WTC11 (cell line): ENCODE results near the gene CDK9. TPM values are rescaled to one million over a fixed set of nuclear protein-coding genes. Genes with fewer than 3 reads are reported as not detected.

Experiments used
- ATAC-seq: fragments of 200-7000 bp; cut with Tn5 transposase; 2 replicates; pipeline ENCODE4 v1.10.0; 2021; ENCODE audit warnings: mild to moderate bottlenecking, moderate library complexity
- CTCF ChIA-PET: fragments of 300-600 bp; sonication (Branson Sonifier 250); formaldehyde crosslinking; loops from one replicate; lab custom pipeline; 2021; ENCODE audit warnings: antibody characterized with exemption; lab: Charles Lee
- POLR2A ChIA-PET: fragments of 350-600 bp; sonication (Branson Sonifier 250); formaldehyde crosslinking; loops from one replicate; lab custom pipeline; 2021; ENCODE audit warnings: antibody characterized with exemption; lab: Charles Lee
- DNase-seq: peaks from one replicate; pipeline ENCODE4 v3.0.0; 2021; ENCODE audit warnings: low spot score
- H3K27ac Mint-ChIP-seq: 2 replicates; pipeline ENCODE4 v1.8.0; 2021; ENCODE audit warnings: mixed read lengths
- H3K27me3 Mint-ChIP-seq: 2 replicates; pipeline ENCODE4 v1.8.0; 2021; ENCODE audit warnings: low read depth, mild to moderate bottlenecking, moderate library complexity, mixed read lengths
- H3K36me3 Mint-ChIP-seq: 2 replicates; pipeline ENCODE4 v1.8.0; 2021; ENCODE audit warnings: mixed read lengths
- H3K4me1 Mint-ChIP-seq: 2 replicates; pipeline ENCODE4 v1.8.0; 2022; ENCODE audit warnings: mixed read lengths
- H3K4me3 Mint-ChIP-seq: 2 replicates; pipeline ENCODE4 v1.8.0; 2021; ENCODE audit warnings: mild to moderate bottlenecking, moderate library complexity, mixed read lengths
- H3K9me3 Mint-ChIP-seq: 2 replicates; pipeline ENCODE4 v1.8.0; 2021; ENCODE audit warnings: mixed read lengths
- ARID4B ChIP-seq: sonication (generic); formaldehyde crosslinking; IDR thresholded peaks from 2 replicates; pipeline ENCODE4 v1.8.0; 2023; ENCODE audit warnings: missing genetic modification reagents, mild to moderate bottlenecking, borderline replicate concordance
- ATF1 ChIP-seq: sonication (generic); formaldehyde crosslinking; IDR thresholded peaks from 2 replicates; pipeline ENCODE4 v1.8.1; 2023; ENCODE audit warnings: mild to moderate bottlenecking, moderate library complexity, missing genetic modification reagents
- ATF3 ChIP-seq: sonication (generic); formaldehyde crosslinking; conservative IDR thresholded peaks from 2 replicates; pipeline ENCODE4 v1.8.1; 2022; ENCODE audit warnings: mild to moderate bottlenecking, missing genetic modification reagents
- ATF6 ChIP-seq: sonication (generic); formaldehyde crosslinking; IDR thresholded peaks from 2 replicates; pipeline ENCODE4 v1.8.1; 2023; ENCODE audit warnings: mild to moderate bottlenecking, missing genetic modification reagents
- CREB1 ChIP-seq: sonication (generic); formaldehyde crosslinking; IDR thresholded peaks from 2 replicates; pipeline ENCODE4 v1.8.0; 2023; ENCODE audit warnings: mild to moderate bottlenecking, missing genetic modification reagents
- CREM ChIP-seq: sonication (generic); formaldehyde crosslinking; IDR thresholded peaks from 2 replicates; pipeline ENCODE4 v1.8.1; 2022; ENCODE audit warnings: mild to moderate bottlenecking, missing genetic modification reagents, moderate library complexity
- E2F1 ChIP-seq: sonication (generic); formaldehyde crosslinking; IDR thresholded peaks from 2 replicates; pipeline ENCODE4 v1.8.0; 2022; ENCODE audit warnings: mild to moderate bottlenecking, missing genetic modification reagents
- E2F5 ChIP-seq: sonication (generic); formaldehyde crosslinking; IDR thresholded peaks from 2 replicates; pipeline ENCODE4 v1.8.1; 2022; ENCODE audit warnings: mild to moderate bottlenecking, moderate library complexity, missing genetic modification reagents
- IRF2 ChIP-seq: sonication (generic); formaldehyde crosslinking; IDR thresholded peaks from 2 replicates; pipeline ENCODE4 v1.8.0; 2022; ENCODE audit warnings: low read depth, missing genetic modification reagents, borderline replicate concordance
- JUN ChIP-seq: sonication (generic); formaldehyde crosslinking; IDR thresholded peaks from 2 replicates; pipeline ENCODE4 v1.8.0; 2023; ENCODE audit warnings: mild to moderate bottlenecking, missing genetic modification reagents
- NFYB ChIP-seq: sonication (generic); formaldehyde crosslinking; conservative IDR thresholded peaks from 2 replicates; pipeline ENCODE4 v1.8.0; 2022; ENCODE audit warnings: low read depth, missing genetic modification reagents
- OVOL2 ChIP-seq: fragments of 250-450 bp; sonication (Bioruptor Pico); IDR thresholded peaks from 2 replicates; pipeline ENCODE4 v1.9.0; 2021; ENCODE audit warnings: mild to moderate bottlenecking, borderline replicate concordance
- RELA ChIP-seq: sonication (generic); formaldehyde crosslinking; IDR thresholded peaks from 2 replicates; pipeline ENCODE4 v1.8.1; 2022; ENCODE audit warnings: missing genetic modification reagents, mild to moderate bottlenecking, borderline replicate concordance
- RORB ChIP-seq: fragments of 250-450 bp; sonication (Bioruptor Pico); IDR thresholded peaks from 2 replicates; pipeline ENCODE4 v1.9.0; 2021; ENCODE audit warnings: mild to moderate bottlenecking
- ZNF263 ChIP-seq: sonication (generic); formaldehyde crosslinking; IDR thresholded peaks from 2 replicates; pipeline ENCODE4 v1.8.1; 2022; ENCODE audit warnings: low read depth, mild to moderate bottlenecking, moderate library complexity, missing genetic modification reagents
- ZNF396 ChIP-seq: fragments of 250-450 bp; sonication (Bioruptor Pico); IDR thresholded peaks from 2 replicates; pipeline ENCODE4 v1.8.0; 2021; ENCODE audit warnings: mild to moderate bottlenecking, moderate library complexity, borderline replicate concordance
- ZNF423 ChIP-seq: fragments of 250-450 bp; sonication (Bioruptor Pico); IDR thresholded peaks from 2 replicates; pipeline ENCODE4 v2.1.2; 2022; ENCODE audit warnings: mild to moderate bottlenecking, moderate library complexity
- ZNF425 ChIP-seq: fragments of 250-450 bp; sonication (Bioruptor Pico); conservative IDR thresholded peaks from 2 replicates; pipeline ENCODE4 v1.9.0; 2021; ENCODE audit warnings: mild to moderate bottlenecking
- microRNA-seq: library from miRNA; unstranded; fragments of <30 nt; microRNA quantifications from one replicate; pipeline ENCODE4 v1.2.0, GENCODE V29; 2022; ENCODE audit warnings: borderline number of aligned reads
- total RNA-seq: library from RNA; stranded (reverse); gene quantifications from 3 replicates; pipeline ENCODE4 v1.2.3, GENCODE V29; 2021

The CDK9 gene
- total RNA-seq, 1 experiment from 2014 or later = 111 TPM

GRCh38 chr9:127838375-127839078, 52.7 kb downstream of the CDK9 start:
- ATAC-seq = peak; percentile 46
- Mint-ChIP-seq H3K27me3 (no peaks in the 10 kb centered on the region), H3K36me3 (no peaks in the 10 kb centered on the region), H3K4me3 (no peak overlapping the region), H3K9me3 (no peaks in the 10 kb centered on the region), H3K27ac (no peak overlapping the region), H3K4me1 (0 out of 2 replicates have a peak, but pooled peaks cover 2% of the 10 kb centered on the region)
- TF ChIP-seq ATF6 (CRISPR knock-in tag) (no peak), ZNF425 (no peak), CREB1 (CRISPR knock-in tag) (no peak), ATF3 (CRISPR knock-in tag) (no peak), ATF1 (CRISPR knock-in tag) (no peak), RELA (no peak), CREM (CRISPR knock-in tag) (no peak), JUN (no peak), E2F5 (CRISPR knock-in tag) (no peak), OVOL2 (CRISPR knock-in tag) (no peak), ZNF423 (CRISPR knock-in tag) (no peak), IRF2 (CRISPR knock-in tag) (no peak), ZNF396 (CRISPR knock-in tag) (no peak), ARID4B (CRISPR knock-in tag) (no peak), E2F1 (CRISPR knock-in tag) (no peak), NFYB (CRISPR knock-in tag) (no peak), RORB (CRISPR knock-in tag) (no peak), ZNF263 (no peak)
- DNase-seq = no peak
- CTCF ChIA-PET = interaction anchor here (1.1 to 1.3 kb wide), 2 partner anchors 14 kb away, joined by 3 read pairs; no protein-coding TSS in a partner anchor
- POLR2A ChIA-PET = interaction anchor here (0.5 kb wide), 1 partner anchor 19 kb away, joined by 3 read pairs; no protein-coding TSS in a partner anchor

Small RNA genes lying within 50 kb of the gene (microRNA-seq; reads per million reads assigned to microRNA genes)
- gene MIR2861 (not detected), gene MIR3960 (not detected)

Other genes starting within 250 kb of the CDK9 start
- 37.1 to 45.6 TPM (median 40.3 TPM) in 3 replicates for gene STXBP1, start 173.8 kb upstream of the CDK9 start, total RNA-seq
- gene CFAP157, start 79.0 kb upstream of the CDK9 start, total RNA-seq = 0.07 to 0.22 TPM in 2 of 3 replicates, not detected in the other
- gene PTRH1, start 70.4 kb upstream of the CDK9 start, total RNA-seq = 13.1 to 16.9 TPM (median 13.9 TPM) in 3 replicates
- not detected in 3 replicates for gene TTC16, start 70.0 kb upstream of the CDK9 start, total RNA-seq
- gene TOR2A, start 50.7 kb upstream of the CDK9 start, total RNA-seq = 14.4 to 19.4 TPM (median 16.6 TPM) in 3 replicates
- 3.3 to 5.4 TPM (median 3.4 TPM) in 3 replicates for gene SH2D3C, start 7.4 kb upstream of the CDK9 start, total RNA-seq
- gene FPGS, start 16.8 kb downstream of the CDK9 start, total RNA-seq = 67.7 to 81.7 TPM (median 69.3 TPM) in 3 replicates
- 3.7 to 4.4 TPM (median 4.2 TPM) in 3 replicates for gene ENG, start 68.6 kb downstream of the CDK9 start, total RNA-seq
- 27.5 to 34.9 TPM (median 34.4 TPM) in 3 replicates for gene AK1, start 91.6 kb downstream of the CDK9 start, total RNA-seq
- gene ST6GALNAC6, start 113.6 kb downstream of the CDK9 start, total RNA-seq = 45.1 to 47.5 TPM (median 45.3 TPM) in 3 replicates
- gene ST6GALNAC4, start 131.0 kb downstream of the CDK9 start, total RNA-seq = 25.1 to 25.7 TPM (median 25.4 TPM) in 3 replicates
- gene PIP5KL1, start 144.7 kb downstream of the CDK9 start, total RNA-seq = 15.8 to 20.2 TPM (median 16.8 TPM) in 3 replicates
- 53.3 to 58.2 TPM (median 56.1 TPM) in 3 replicates for gene DPM2, start 151.8 kb downstream of the CDK9 start, total RNA-seq
- 42.2 to 66.4 TPM (median 51.3 TPM) in 3 replicates for gene EEIG1, start 195.0 kb downstream of the CDK9 start, total RNA-seq